ENCODE results near the gene ACTRT2. TPM values are rescaled to one million over a fixed set of nuclear protein-coding genes. Genes with fewer than 3 reads are reported as not detected.

The ACTRT2 gene
- polyA plus RNA-seq, 1 of the 3 experiments (the other 2 are of a cell fraction): not detected

DNA sequence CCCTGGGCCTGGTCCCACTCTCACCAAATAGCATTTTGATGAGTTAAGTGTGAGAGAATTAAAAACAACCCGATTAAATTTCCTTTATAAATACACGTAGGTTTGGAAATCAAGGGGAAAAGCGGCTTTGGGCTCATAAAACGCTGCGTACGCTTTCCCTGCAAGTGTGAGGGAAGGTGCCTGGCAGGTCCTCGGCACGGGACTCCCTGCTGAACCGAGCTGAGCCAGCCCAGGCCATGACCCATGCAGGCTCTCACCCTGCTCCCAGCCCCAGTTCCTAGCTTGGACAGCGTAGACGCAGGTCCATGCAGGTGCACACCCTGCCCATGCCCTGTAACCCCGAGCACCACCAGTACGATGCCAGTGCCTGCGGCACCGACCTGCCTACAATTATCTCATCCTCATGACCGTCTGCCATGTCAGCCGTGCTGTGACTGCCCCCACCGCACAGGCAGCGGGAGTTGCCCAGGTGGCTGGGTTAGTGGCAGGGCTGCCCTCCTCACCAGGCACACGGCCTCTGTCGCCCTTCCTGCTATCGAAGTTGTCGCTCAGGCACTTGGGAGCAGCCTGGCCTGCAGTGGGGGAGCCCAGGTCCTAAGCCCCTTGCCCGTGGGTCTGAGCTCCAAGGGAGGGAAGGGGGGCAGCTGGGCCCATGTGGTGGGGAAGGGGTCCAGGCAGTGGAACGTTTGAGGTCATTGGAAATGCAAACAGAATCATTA is 41.0 kb upstream of the ACTRT2 start:
- Histone ChIP-seq H3K27me3 (ENCODE audit: insufficient read depth) (no peaks in the 10 kb centered on the region), H3K4me3 (ENCODE audit: low read depth in 2 of 2, low read length in 1 of 2) (no peak overlapping the region), H3K9me3 (no peaks in the 10 kb centered on the region), H3K79me2 (ENCODE audit: insufficient read depth) (no peaks in the 10 kb centered on the region), H4K20me1 (ENCODE audit: insufficient read depth) (no peaks in the 10 kb centered on the region), H3K4me2 (no peak overlapping the region), H3F3A (replicated peaks; ENCODE audit: insufficient read depth) (no peaks in the 10 kb centered on the region), H3K9ac (no peak overlapping the region), H3K36me3 (replicated peaks in 1 of 2; ENCODE audit: control insufficient read depth in 1 of 2, insufficient read depth in 2 of 2, low read length in 1 of 2) (no peaks in the 10 kb centered on the region), H3K9me2 (no peaks in the 10 kb centered on the region), H3K27ac (ENCODE audit: low read depth in 2 of 2, low read length in 1 of 2) (no peak overlapping the region), H2AFZ (ENCODE audit: low read depth) (no peak overlapping the region), H3K4me1 (ENCODE audit: control insufficient read depth in 1 of 2, insufficient read depth in 2 of 2, low read depth in 1 of 2, low read length in 1 of 2) (no peaks in the 10 kb centered on the region)
- 14% methylated on average over 15 of the region's 25 CpGs for WGBS (ENCODE audit: low lambda C conversion rate)
- DNase-seq: no peak
- ChIA-PET CTCF (no interaction called here), POLR2A (no interaction called here)
- TF ChIP-seq, protein P1, sequence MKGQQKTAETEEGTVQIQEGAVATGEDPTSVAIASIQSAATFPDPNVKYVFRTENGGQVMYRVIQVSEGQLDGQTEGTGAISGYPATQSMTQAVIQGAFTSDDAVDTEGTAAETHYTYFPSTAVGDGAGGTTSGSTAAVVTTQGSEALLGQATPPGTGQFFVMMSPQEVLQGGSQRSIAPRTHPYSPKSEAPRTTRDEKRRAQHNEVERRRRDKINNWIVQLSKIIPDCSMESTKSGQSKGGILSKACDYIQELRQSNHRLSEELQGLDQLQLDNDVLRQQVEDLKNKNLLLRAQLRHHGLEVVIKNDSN (IDR thresholded peaks at IDR 0.05; ENCODE audit: borderline replicate concordance, low read depth): no peak
- no peak for TF ChIP-seq YY1 (IDR thresholded peaks at IDR 0.05; ENCODE audit: low read depth)
- no peak for TF ChIP-seq TAF1 (IDR thresholded peaks at IDR 0.05; ENCODE audit: borderline replicate concordance, low read depth, low read length)
- TF ChIP-seq SMC3 (IDR thresholded peaks at IDR 0.05; ENCODE audit: low read depth, low read length): no peak
- TF ChIP-seq, protein P2, sequence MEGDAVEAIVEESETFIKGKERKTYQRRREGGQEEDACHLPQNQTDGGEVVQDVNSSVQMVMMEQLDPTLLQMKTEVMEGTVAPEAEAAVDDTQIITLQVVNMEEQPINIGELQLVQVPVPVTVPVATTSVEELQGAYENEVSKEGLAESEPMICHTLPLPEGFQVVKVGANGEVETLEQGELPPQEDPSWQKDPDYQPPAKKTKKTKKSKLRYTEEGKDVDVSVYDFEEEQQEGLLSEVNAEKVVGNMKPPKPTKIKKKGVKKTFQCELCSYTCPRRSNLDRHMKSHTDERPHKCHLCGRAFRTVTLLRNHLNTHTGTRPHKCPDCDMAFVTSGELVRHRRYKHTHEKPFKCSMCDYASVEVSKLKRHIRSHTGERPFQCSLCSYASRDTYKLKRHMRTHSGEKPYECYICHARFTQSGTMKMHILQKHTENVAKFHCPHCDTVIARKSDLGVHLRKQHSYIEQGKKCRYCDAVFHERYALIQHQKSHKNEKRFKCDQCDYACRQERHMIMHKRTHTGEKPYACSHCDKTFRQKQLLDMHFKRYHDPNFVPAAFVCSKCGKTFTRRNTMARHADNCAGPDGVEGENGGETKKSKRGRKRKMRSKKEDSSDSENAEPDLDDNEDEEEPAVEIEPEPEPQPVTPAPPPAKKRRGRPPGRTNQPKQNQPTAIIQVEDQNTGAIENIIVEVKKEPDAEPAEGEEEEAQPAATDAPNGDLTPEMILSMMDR (IDR thresholded peaks at IDR 0.05): no peak
- no peak for TF ChIP-seq USF2 (IDR thresholded peaks at IDR 0.05; ENCODE audit: borderline replicate concordance, low read depth, low read length)
- no peak for TF ChIP-seq PBX3 (IDR thresholded peaks at IDR 0.05)
- TF ChIP-seq CHD2 (IDR thresholded peaks at IDR 0.05; ENCODE audit: low read length, partially characterized antibody): no peak

GRCh38 chr1:2980849-2981248 is 40.4 kb upstream of the ACTRT2 start:
- no peak overlapping the region for H3K9ac ChIP-seq
- H3K36me3 ChIP-seq (replicated peaks in 1 of 2; ENCODE audit: control insufficient read depth in 1 of 2, insufficient read depth in 2 of 2, low read length in 1 of 2): no peaks in the 10 kb centered on the region
- no peak overlapping the region for H3K4me3 ChIP-seq (ENCODE audit: low read depth in 2 of 2, low read length in 1 of 2)
- ChIA-PET CTCF (no interaction called here), POLR2A (no interaction called here)
- no peak for DNase-seq
- H3K27ac ChIP-seq (ENCODE audit: low read depth in 2 of 2, low read length in 1 of 2): no peak overlapping the region
- 7% methylated on average over 8 of the region's 12 CpGs for WGBS (ENCODE audit: low lambda C conversion rate)
- no peaks in the 10 kb centered on the region for H3K27me3 ChIP-seq (ENCODE audit: insufficient read depth)
- H3F3A ChIP-seq (replicated peaks; ENCODE audit: insufficient read depth): no peaks in the 10 kb centered on the region
- H3K9me2 ChIP-seq: no peaks in the 10 kb centered on the region
- no peaks in the 10 kb centered on the region for H4K20me1 ChIP-seq (ENCODE audit: insufficient read depth)
- no peak overlapping the region for H3K4me2 ChIP-seq
- no peaks in the 10 kb centered on the region for H3K79me2 ChIP-seq (ENCODE audit: insufficient read depth)
- H3K9me3 ChIP-seq: no peaks in the 10 kb centered on the region
- no peaks in the 10 kb centered on the region for H3K4me1 ChIP-seq (ENCODE audit: control insufficient read depth in 1 of 2, insufficient read depth in 2 of 2, low read depth in 1 of 2, low read length in 1 of 2)
- H2AFZ ChIP-seq (ENCODE audit: low read depth): no peak overlapping the region
- TF ChIP-seq, protein P3, sequence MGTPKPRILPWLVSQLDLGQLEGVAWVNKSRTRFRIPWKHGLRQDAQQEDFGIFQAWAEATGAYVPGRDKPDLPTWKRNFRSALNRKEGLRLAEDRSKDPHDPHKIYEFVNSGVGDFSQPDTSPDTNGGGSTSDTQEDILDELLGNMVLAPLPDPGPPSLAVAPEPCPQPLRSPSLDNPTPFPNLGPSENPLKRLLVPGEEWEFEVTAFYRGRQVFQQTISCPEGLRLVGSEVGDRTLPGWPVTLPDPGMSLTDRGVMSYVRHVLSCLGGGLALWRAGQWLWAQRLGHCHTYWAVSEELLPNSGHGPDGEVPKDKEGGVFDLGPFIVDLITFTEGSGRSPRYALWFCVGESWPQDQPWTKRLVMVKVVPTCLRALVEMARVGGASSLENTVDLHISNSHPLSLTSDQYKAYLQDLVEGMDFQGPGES (IDR thresholded peaks at IDR 0.05; ENCODE audit: low read depth, low read length): no peak
- TF ChIP-seq POLR2AphosphoS5 (IDR thresholded peaks at IDR 0.05; ENCODE audit: low read depth, low read length) (no peak), ZBTB33 (IDR thresholded peaks at IDR 0.05; ENCODE audit: borderline replicate concordance, low read depth) (no peak), ELF1 (IDR thresholded peaks at IDR 0.05) (no peak), PBX3 (IDR thresholded peaks at IDR 0.05) (no peak), FOXJ3 (CRISPR knock-in tag; IDR thresholded peaks at IDR 0.05) (no peak), RCOR1 (IDR thresholded peaks at IDR 0.05; ENCODE audit: low read length) (no peak), CHD2 (IDR thresholded peaks at IDR 0.05; ENCODE audit: low read length, partially characterized antibody) (no peak)
- TF ChIP-seq, protein P2 (IDR thresholded peaks at IDR 0.05): no peak

All from SK-N-SH (cell line).